HG03095 (cell line): ENCODE measurements around the gene BIN1.
A peak's percentile ranks its signal among the peaks of the same experiment; 100 is the strongest.

Experiments
- ATAC-seq: cut with Tn5 transposase; IDR thresholded peaks from one replicate; pipeline ENCODE4 v1.9.1; 2021; ENCODE audit warnings: moderate library complexity; ENCODE audit not compliant: unreplicated experiment

Gene BIN1

GRCh38 chr2:127106991-127107621 lies at the start of gene BIN1:
TSS of gene BIN1 (minus strand) at chr2:127107154. CDS start at chr2:127106943, 211 bp downstream.
- peak; percentile 87 for ATAC-seq

DNA sequence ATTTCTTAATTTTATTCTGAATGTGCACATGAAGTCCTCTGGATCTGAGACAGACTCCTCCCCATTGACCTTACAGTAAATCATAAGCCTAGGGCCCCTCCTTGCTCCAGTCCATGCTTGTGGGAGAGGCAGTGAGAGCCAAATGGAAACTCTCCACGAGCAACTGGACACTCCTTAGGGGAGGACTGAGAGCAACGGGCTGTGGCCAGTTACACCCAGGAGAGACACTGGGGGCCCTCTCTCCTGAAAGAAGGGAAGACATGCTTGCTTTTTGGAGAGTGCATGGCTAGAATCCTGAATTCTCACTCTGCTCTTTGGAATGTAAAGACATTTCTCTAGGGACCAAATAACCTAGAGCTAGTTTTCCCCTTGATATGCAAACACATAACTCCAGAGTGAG lies 49.0 kb upstream of the BIN1 start:
- no peak for ATAC-seq

DNA sequence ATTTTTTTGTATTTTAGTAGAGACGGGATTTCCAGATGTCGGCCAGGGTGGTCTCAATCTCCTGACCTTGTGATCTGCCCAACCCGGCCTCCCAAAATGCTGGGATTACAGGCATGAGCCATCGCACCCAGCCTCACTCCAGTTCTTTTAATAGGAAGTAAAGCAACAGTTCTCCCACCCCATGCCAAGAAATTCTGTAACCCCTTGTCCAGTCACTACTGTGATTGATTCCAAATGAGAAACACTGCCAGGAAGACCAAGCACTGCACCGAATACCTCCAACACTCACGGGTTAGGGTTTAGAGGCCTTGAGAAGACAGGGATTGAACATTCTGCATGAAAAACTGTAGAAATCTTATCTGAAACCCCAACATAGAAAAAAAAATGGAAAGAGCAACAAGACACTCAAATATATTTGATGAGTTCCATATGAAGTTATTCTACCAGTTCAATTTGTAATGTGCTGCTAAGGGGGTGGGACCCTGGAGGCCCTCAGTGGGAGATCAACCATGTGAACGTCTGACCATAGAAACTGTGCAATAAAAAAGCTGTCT lies 48.2 kb upstream of the BIN1 start:
- ATAC-seq = no peak

GRCh38 chr2:127154396-127154795 lies 47.4 kb upstream of the BIN1 start:
- no peak for ATAC-seq

GRCh38 chr2:127153691-127154158 lies 46.8 kb upstream of the BIN1 start:
- ATAC-seq = no peak

DNA sequence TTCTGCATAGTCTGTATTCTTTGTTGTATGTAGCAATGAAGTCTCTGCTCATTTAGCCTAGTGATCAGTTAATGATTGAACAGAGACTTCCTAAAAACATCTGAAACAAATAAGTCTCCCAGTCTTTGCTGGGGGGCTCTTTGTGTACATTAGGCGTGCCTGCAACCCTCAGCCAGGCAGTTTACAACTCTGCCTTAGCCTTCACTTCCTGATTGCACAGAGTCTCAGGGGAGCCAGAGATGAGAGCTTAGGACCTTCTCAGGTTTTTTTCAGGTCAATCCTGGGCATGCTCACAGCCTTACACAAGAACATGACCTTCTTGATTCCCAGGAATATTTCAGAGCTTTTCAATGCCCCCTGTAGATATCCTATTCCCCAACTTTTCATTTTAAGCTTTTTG lies 44.0 kb upstream of the BIN1 start:
- ATAC-seq = no peak

GRCh38 chr2:127149384-127149783 lies 42.4 kb upstream of the BIN1 start:
- ATAC-seq = no peak

DNA sequence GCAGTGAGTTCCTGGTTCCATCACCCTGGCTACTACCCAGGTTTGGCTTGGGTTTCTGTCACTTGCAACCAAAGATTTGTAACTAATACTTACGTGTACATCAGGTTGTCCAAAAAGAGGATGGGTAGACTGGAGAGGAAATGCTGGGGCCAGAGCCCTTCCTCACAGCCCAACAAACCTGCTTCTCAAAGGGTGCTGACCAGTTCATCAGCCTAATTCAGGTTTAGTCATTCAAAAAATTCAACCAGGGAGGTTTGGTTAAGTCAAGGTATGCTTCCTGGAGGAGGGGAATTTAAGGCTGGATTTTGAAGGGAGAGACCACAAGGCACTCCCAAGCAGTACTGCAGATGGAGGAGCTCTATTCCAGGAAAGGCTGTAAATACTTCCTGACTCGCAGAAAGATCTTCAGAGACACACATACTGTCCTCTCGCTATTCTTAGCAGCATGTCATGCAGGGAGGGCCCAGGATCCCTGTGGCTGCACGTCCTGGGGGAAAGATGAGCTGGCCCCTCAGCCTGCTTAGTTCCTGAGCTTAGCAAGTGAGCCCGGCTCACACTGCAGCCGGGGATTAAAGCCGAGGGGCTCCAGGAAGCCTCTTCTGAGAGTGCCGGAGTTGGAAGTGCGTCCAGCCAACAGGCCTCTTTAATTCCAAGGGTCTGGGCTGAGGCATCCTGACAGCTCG lies 40.0 kb upstream of the BIN1 start:
- ATAC-seq = no peak

GRCh38 chr2:127146071-127146725 lies 39.2 kb upstream of the BIN1 start:
- no peak for ATAC-seq

GRCh38 chr2:127145280-127145895 lies 38.4 kb upstream of the BIN1 start:
- no peak for ATAC-seq

DNA sequence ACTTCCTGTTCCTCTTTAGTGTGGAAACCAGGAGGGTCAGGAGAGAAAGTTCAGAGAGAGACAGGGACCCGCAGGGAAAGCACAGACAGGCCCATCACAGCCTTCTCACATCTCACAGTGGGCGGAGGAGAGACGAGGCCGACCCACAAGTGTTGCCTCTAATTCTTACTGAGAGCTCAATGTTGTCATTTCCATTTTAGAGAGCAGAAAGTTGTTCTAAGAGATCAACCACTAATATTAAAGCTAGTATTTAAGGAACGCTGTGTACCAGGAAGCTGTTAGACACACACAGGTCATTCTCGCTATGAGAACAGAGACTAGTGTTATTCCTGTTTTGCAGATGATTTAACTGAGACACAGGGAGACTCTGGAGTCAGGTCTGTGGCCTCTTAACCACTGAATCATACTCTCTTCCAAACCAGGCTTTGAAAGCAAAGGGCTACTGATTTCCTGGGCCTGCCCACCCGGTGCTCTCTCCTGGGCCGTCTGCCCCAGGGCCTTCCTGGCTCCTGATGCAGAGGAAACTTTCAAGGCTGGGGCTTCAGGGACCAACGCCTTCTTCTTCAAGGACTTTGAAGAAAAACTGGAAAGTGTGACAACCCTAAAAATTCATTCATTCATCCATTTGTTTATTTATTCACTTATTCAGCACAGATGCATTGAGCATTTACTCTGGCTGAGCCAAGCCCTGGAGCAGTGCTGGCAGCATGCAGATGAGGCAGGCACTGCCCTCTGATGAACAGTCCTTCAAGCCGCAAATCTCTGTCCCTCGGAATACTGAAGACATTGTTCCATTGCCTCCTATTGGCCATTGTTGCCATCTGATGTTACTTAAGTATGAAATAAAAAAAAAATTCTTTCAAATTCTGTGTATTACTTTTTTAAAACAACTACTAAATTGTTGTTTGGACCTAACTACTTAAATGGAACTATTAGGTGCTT lies 37.2 kb upstream of the BIN1 start:
- ATAC-seq = no peak

DNA sequence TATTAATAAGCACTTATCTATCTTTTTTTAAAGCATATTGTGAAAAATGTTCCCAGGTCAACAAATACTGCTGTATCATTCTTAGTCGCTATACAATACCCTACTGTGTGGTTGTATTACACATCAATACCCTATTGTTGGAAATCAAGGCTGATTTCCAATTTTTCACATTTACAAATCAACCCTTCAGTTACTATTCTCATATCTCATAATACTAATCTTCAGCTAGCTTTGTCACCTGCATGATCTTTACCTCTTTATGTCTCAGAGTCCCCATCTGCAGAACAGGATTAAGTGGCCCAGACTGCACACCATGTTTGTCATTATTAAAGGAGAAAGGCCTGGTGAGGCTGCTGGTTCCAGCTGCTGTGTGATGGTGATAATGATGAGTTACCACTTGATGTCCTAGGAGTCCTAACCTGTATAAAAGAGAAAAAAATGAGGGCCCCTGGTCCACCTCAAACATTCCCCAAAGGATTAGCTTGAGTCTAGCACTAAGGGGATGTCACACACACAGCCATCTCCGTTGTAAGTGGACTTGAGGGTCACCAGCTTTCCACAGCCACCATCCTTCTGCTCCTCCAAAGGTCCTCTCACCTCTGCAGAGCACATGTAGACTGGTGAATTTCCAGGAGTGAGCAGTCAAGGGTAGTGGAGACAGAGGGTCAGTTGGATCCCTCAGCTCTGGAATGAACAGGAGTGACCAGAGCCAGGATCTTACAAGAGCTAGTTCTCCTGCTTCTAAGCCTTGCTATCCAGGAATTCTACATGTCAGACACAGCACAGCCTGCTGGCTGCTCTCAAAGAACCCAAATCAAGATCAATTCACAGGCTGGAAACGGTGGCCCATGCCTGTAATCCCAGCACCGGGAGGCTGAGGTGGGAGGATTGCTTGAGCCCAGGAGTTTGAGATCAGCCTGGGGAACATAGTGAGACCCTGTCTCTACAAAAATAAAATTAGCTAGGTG lies 36.0 kb upstream of the BIN1 start:
- no peak for ATAC-seq

DNA sequence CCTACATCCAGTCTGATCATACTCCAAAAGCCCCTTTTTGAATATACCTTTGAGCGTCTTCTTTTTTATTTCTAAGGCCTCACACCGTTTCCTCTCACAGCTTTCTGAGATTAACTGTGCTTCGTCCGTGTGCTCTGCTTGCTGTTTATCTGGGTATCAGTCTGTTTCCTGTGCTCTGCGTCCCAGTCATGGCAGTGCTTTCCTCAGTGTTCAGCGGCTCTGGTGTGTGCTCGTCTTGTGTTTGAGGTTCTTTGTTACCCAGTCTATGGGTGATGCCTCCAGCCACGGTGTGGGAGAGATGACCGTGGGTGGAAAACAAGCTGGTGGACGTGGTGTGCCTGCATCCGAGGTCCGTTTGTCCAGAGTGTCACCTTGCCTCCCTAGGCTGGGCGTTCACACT lies 33.6 kb upstream of the BIN1 start:
- ATAC-seq = no peak

DNA sequence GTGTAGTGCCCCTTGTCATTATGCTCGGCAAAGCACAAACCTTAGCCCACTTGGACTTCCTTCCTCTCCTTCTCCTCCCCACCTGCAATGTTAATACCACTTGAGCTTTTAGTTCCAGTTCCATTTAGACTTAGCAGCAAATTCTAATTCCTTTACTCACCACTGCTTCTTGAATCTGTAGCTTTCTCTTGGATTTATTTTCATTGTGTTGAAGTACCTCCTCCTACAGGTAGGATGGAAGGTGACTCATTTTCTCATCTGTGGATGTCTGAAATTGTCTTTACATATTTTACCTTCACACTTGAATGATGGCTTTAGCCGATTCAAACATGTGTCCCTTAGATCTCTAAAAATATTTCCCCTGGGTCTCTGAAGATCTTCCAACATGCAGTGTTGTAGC lies 32.8 kb upstream of the BIN1 start:
- ATAC-seq = no peak

- no peak for ATAC-seq
Measured at GRCh38 chr2:127138281-127138680, 31.3 kb upstream of the BIN1 start.

DNA sequence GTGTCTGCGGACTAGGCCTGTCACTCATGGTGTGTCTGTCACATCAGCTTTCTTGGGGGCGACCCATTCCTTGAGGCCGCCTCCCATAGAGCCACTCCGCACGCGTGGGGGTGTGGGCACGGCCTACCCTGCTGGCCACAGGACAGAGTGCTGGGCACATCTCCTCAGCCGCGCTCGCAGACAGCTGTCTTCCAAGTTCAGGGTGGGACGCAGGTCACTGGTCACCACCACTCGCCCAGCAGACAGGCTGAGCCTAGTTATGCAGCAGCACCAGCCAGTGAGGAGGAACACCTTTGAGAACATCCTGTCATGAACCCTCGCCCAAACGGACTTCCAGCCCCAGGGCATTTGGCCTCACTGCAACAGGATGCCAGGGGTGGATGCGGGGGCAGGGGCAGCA lies 30.8 kb upstream of the BIN1 start:
- ATAC-seq = no peak

DNA sequence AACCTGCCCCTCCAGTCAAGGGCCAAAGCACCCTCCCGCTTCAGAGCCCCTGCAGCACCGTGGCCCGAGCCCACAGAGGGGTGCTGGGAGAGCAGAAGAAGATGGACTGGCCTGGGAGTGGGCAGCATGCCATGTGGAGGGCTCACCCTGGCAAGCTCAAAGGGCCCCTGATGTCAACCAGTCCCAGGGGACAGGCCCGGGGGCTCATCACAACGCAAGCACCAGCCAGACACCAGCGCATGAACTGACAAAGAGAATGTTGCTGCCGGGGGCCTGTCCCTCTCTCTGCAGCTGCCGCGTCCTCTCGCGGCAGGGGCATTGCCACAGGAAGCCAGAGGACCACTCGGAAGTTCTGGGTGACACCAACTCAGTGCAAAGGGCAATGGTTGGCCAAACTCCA lies 30.3 kb upstream of the BIN1 start:
- no peak for ATAC-seq

- ATAC-seq = peak; percentile 54
Measured at GRCh38 chr2:127134833-127135830, 28.2 kb upstream of the BIN1 start.
